ENCODE data around the gene C4orf54.

C4orf54 gene

GRCh38 chr4:99645036-99645435, 12.6 kb downstream of the C4orf54 start:
- H2AFZ ChIP-seq (ENCODE audit: low read depth, low read length, severe bottlenecking), result no peak overlapping the region
- no peaks in the 10 kb centered on the region for H3K9me3 ChIP-seq (ENCODE audit: insufficient read depth, low read length)
- H3K27me3 ChIP-seq (ENCODE audit: low read length), result no peaks in the 10 kb centered on the region
- no peak overlapping the region for H3K4me3 ChIP-seq (ENCODE audit: insufficient read depth, low read length, poor library complexity, severe bottlenecking)
- H3K9ac ChIP-seq (ENCODE audit: low read length), result no peak overlapping the region
- H3F3A ChIP-seq (ENCODE audit: insufficient read depth), result no peaks in the 10 kb centered on the region
- no peaks in the 10 kb centered on the region for H3K79me2 ChIP-seq (ENCODE audit: insufficient read depth, low read length)
- TF ChIP-seq CTCF (IDR thresholded peaks at IDR 0.05; ENCODE audit: insufficient read depth, low read length, poor library complexity, severe bottlenecking), result no peak
- no peak for TF ChIP-seq EZH2phosphoT487 (conservative IDR thresholded peaks at IDR 0.05; ENCODE audit: low read length)
- H3K36me3 ChIP-seq (ENCODE audit: low read length), result no peaks in the 10 kb centered on the region
- no peak overlapping the region for H3K4me2 ChIP-seq (ENCODE audit: low read depth, low read length, poor library complexity, severe bottlenecking)
- H4K20me1 ChIP-seq (ENCODE audit: low read depth, low read length), result no peaks in the 10 kb centered on the region
- no peaks in the 10 kb centered on the region for H3K9me2 ChIP-seq (replicated peaks; ENCODE audit: insufficient read depth, low read length)
- no peak overlapping the region for H3K27ac ChIP-seq (ENCODE audit: low read depth, low read length)

GRCh38 chr4:99644453-99644852, 13.2 kb downstream of the C4orf54 start:
- H3K4me2 ChIP-seq (ENCODE audit: low read depth, low read length, poor library complexity, severe bottlenecking), result no peak overlapping the region
- H3K79me2 ChIP-seq (ENCODE audit: insufficient read depth, low read length), result no peaks in the 10 kb centered on the region
- no peaks in the 10 kb centered on the region for H3K36me3 ChIP-seq (ENCODE audit: low read length)
- H3K27me3 ChIP-seq (ENCODE audit: low read length), result no peaks in the 10 kb centered on the region
- H3K9ac ChIP-seq (ENCODE audit: low read length), result no peak overlapping the region
- no peak overlapping the region for H3K27ac ChIP-seq (ENCODE audit: low read depth, low read length)
- H2AFZ ChIP-seq (ENCODE audit: low read depth, low read length, severe bottlenecking), result no peak overlapping the region
- H3K4me3 ChIP-seq (ENCODE audit: insufficient read depth, low read length, poor library complexity, severe bottlenecking), result no peak overlapping the region
- no peaks in the 10 kb centered on the region for H3K9me2 ChIP-seq (replicated peaks; ENCODE audit: insufficient read depth, low read length)
- no peaks in the 10 kb centered on the region for H4K20me1 ChIP-seq (ENCODE audit: low read depth, low read length)
- TF ChIP-seq CTCF (IDR thresholded peaks at IDR 0.05; ENCODE audit: insufficient read depth, low read length, poor library complexity, severe bottlenecking) (no peak), EZH2phosphoT487 (conservative IDR thresholded peaks at IDR 0.05; ENCODE audit: low read length) (no peak)
- no peaks in the 10 kb centered on the region for H3F3A ChIP-seq (ENCODE audit: insufficient read depth)
- no peaks in the 10 kb centered on the region for H3K9me3 ChIP-seq (ENCODE audit: insufficient read depth, low read length)

- H3K9me3 ChIP-seq (ENCODE audit: insufficient read depth, low read length), result no peaks in the 10 kb centered on the region
- H3K9ac ChIP-seq (ENCODE audit: low read length), result no peak overlapping the region
- no peak overlapping the region for H3K4me3 ChIP-seq (ENCODE audit: insufficient read depth, low read length, poor library complexity, severe bottlenecking)
- H3K36me3 ChIP-seq (ENCODE audit: low read length), result no peaks in the 10 kb centered on the region
- H3K4me2 ChIP-seq (ENCODE audit: low read depth, low read length, poor library complexity, severe bottlenecking), result no peak overlapping the region
- H3K27me3 ChIP-seq (ENCODE audit: low read length), result no peaks in the 10 kb centered on the region
- no peaks in the 10 kb centered on the region for H3K79me2 ChIP-seq (ENCODE audit: insufficient read depth, low read length)
- H2AFZ ChIP-seq (ENCODE audit: low read depth, low read length, severe bottlenecking), result no peak overlapping the region
- H4K20me1 ChIP-seq (ENCODE audit: low read depth, low read length), result no peaks in the 10 kb centered on the region
- H3K27ac ChIP-seq (ENCODE audit: low read depth, low read length), result no peak overlapping the region
- no peaks in the 10 kb centered on the region for H3K9me2 ChIP-seq (replicated peaks; ENCODE audit: insufficient read depth, low read length)
- TF ChIP-seq EZH2phosphoT487 (conservative IDR thresholded peaks at IDR 0.05; ENCODE audit: low read length) (no peak), CTCF (IDR thresholded peaks at IDR 0.05; ENCODE audit: insufficient read depth, low read length, poor library complexity, severe bottlenecking) (no peak)
- H3F3A ChIP-seq (ENCODE audit: insufficient read depth), result no peaks in the 10 kb centered on the region
Observed at GRCh38 chr4:99642725-99643489, 14.7 kb downstream of the C4orf54 start.
